Glutamatergic neuron (in vitro differentiated cells): ENCODE data around the gene HIGD2A. TPM values are rescaled to one million over a fixed set of nuclear protein-coding genes. Genes with fewer than 3 reads are reported as not detected.

Experiments
- DNase-seq: peaks from one replicate; pipeline ENCODE4 v3.0.0; 2022
- H3K27ac Mint-ChIP-seq: one replicate; pipeline ENCODE4 v1.8.0; 2020; ENCODE audit warnings: mild to moderate bottlenecking, mixed read lengths, inconsistent platforms; ENCODE audit not compliant: unreplicated experiment
- H3K27me3 Mint-ChIP-seq: one replicate; pipeline ENCODE4 v1.8.0; 2020; ENCODE audit warnings: mild to moderate bottlenecking, moderate library complexity, mixed read lengths, inconsistent platforms; ENCODE audit not compliant: unreplicated experiment
- H3K36me3 Mint-ChIP-seq: one replicate; pipeline ENCODE4 v1.8.0; 2020; ENCODE audit warnings: mild to moderate bottlenecking, mixed read lengths, inconsistent platforms; ENCODE audit not compliant: unreplicated experiment
- H3K4me1 Mint-ChIP-seq: one replicate; pipeline ENCODE4 v1.8.0; 2020; ENCODE audit warnings: mild to moderate bottlenecking, low read depth, mixed read lengths, inconsistent platforms; ENCODE audit not compliant: unreplicated experiment
- H3K4me3 Mint-ChIP-seq: one replicate; pipeline ENCODE4 v1.8.0; 2020; ENCODE audit warnings: mild to moderate bottlenecking, mixed read lengths, inconsistent platforms; ENCODE audit not compliant: unreplicated experiment
- H3K9me3 Mint-ChIP-seq: one replicate; pipeline ENCODE4 v1.8.0; 2020; ENCODE audit warnings: mild to moderate bottlenecking, moderate library complexity, mixed read lengths, inconsistent platforms; ENCODE audit not compliant: unreplicated experiment
- CTCF ChIP-seq: fragments of 200-600 bp; sonication (generic); IDR thresholded peaks from one replicate; pipeline ENCODE4 v1.5.0; 2021; ENCODE audit not compliant: partially characterized antibody, unreplicated experiment
- total RNA-seq: library from RNA; stranded (reverse); fragmentation: NEBNext Ultra II Directional; extraction: Animal tissue kit (Norgen Biotek cat#: 25700); gene quantifications from one replicate; pipeline ENCODE4 v1.2.1, GENCODE V29; 2021; ENCODE audit not compliant: unreplicated experiment

The HIGD2A gene
- total RNA-seq, 1 donor from 2014 or later = 103 TPM

DNA sequence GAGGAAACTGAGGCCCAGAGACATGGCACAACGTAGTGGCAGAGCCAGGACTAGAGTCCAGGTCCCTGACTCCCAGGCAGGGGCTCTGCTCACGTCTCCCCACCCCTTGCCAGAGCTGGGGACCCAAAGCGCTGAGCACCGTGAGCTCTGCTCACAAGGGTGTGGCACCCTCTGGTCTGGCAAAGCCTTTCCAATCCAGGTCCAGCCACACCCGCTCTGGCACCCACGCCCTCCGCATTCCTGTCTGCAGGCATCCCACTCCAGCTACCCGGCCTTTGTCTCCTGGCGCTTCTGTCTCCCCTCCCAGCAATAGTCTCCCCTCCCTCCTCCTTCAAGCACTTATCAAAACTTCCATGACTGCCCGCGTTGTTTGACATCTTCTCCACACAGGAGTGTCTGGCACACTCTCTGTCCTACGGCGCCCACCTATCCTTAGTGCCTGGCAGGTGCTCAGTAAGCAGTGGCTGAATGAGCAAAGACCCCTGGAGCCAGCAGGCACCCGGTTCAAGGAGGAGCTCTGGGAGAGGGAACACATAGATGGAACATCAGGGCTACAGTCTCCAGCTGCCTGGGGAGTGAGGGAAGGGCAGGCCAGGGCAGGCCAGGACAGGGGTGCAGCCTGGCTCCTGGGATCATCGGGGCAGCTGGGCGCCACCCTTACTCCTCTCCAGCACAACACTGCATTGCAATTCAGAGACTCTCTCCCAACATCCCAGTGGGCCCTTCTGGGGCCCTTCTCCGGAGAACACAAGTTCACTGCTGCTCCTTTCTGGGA, 12.0 kb downstream of the HIGD2A start:
- Mint-ChIP-seq H3K36me3 (no peaks in the 10 kb centered on the region), H3K4me3 (no peak overlapping the region), H3K27me3 (peaks cover 9% of the 10 kb centered on the region), H3K4me1 (peaks cover 33% of the 10 kb centered on the region), H3K9me3 (peaks cover 2% of the 10 kb centered on the region), H3K27ac (peak overlapping the region; percentile 15)
- TF ChIP-seq CTCF = no peak
- no peak for DNase-seq

DNA sequence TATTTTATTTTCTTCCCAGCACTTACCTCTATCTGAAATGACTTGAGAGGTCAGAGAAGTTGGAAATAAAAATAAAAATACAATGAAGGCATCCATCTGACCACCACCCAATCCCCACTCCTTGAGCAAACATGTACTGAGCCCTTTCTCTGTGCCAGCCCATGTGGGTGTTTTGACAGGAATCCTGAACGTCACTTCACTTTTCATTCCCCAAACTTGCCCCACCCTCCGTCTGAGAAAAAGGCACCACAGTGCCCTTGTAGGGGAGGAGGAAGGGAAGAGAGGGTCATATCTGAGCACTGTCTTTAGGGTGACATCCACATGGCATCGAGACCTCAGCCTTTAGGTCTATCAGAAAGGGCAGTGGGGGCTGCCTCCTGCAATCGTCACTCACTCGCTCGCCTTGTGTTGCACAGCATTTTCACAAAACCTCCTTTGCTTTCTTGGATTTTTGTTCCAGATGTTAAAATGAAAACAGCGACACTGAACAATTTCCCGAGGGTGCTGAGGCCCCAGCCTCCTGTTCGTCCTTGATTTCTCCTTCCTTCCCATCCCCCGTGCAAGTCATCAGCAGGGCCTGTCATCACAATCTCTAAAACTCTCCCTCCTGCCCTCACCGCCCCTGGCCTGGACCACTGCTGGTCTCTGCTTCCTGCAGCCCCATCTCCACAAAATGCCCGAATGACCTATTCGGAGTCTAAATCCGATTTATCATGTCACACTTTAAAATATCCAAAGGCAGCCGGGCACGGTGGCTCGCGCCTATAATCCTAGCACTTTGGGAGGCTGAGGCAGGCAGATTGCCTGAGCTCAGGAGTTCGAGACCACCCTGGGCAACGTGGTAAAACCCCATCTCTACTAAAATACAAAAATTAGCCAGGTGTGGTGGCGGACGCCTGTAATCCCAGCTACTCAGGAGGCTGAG, 13.0 kb downstream of the HIGD2A start:
- H3K27ac Mint-ChIP-seq = peak overlapping the region; percentile 62
- H3K4me1 Mint-ChIP-seq = peaks cover 28% of the 10 kb centered on the region
- DNase-seq = no peak
- H3K9me3 Mint-ChIP-seq = peaks cover 2% of the 10 kb centered on the region
- peak overlapping the region; percentile 70 for H3K4me3 Mint-ChIP-seq
- no peak for TF ChIP-seq CTCF
- H3K36me3 Mint-ChIP-seq = no peaks in the 10 kb centered on the region
- peaks cover 7% of the 10 kb centered on the region for H3K27me3 Mint-ChIP-seq

DNA sequence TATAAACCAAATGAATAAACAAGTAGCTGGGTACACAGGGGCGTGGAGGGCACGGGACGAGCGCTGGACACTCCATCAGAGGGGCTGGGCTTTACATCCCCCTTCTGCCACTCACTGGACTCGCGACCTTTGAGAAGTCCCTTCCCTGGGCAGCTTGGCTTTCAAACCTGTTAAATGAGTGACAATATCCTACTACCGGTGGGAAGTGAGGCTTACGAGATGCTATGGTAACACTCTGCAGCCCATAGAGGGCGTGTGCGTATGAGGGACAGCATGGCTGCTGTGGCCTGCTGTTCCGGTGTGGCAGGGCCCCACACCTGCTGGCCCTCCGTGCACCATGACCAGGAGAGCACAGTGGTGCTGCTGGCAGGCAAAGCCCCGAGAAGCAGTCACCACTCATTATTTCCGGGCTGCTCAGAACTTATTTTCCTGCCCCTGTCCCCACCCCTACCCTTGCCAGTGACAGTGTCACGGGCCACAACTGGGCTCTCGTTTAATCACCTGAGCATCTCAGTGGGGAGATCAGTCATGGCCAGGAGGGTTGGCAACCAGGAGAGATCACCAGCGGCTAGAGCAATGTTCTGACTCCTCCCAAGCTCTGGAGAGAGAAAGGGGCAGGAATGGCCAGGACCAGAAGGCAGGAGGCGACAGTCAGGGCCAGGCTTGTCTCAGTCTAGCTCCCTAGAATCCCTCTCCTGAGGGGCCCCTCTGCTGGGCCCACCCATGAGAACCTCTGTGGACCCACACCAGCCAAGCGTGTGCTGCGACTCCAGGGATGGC, 17.3 kb downstream of the HIGD2A start:
- Mint-ChIP-seq H3K9me3 (peaks cover 1% of the 10 kb centered on the region), H3K27ac (no peak overlapping the region)
- no peak for DNase-seq

DNA sequence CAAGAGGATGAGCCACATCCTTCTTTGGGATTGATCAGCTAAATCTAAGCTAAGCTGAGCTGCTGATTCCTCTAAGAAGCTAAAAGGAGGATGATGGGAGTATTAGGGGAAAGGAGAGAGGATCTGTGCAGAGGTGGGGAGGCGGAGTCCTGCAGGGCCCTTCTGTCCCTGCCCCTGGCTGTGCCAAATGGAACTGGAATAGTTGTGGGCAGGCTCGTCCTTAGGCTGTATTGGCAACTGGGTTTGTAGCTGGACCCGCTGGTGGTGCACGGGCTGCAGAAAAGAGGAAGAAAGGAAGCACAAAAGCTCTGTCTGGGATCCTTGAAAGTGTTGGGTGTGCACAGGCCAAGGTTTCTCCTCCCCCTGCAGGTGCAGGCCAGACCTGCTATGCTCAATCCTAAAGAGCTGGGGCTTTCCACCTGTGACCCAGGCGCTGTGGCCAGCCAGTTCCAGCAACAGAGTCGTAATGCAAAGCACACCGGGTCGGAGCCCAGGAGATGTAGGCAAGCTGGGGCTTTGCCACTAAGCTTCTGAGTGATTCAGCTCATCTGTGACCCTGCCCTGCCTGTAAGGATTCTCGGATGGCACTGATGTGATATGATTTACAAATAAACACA, 18.0 kb downstream of the HIGD2A start:
- H3K9me3 Mint-ChIP-seq = peaks cover 3% of the 10 kb centered on the region
- no peaks in the 10 kb centered on the region for H3K36me3 Mint-ChIP-seq
- H3K27ac Mint-ChIP-seq = no peak overlapping the region
- no peak overlapping the region for H3K4me3 Mint-ChIP-seq
- DNase-seq = no peak
- no peak for TF ChIP-seq CTCF
- H3K4me1 Mint-ChIP-seq = peaks cover 12% of the 10 kb centered on the region
- peaks cover 3% of the 10 kb centered on the region for H3K27me3 Mint-ChIP-seq

More for the DNA sequence above, 17.3 kb downstream of the HIGD2A start:
- no peaks in the 10 kb centered on the region for H3K36me3 Mint-ChIP-seq
- no peak overlapping the region for H3K4me3 Mint-ChIP-seq
- peaks cover 16% of the 10 kb centered on the region for H3K4me1 Mint-ChIP-seq
- peak; percentile 26 for TF ChIP-seq CTCF
- peaks cover 3% of the 10 kb centered on the region for H3K27me3 Mint-ChIP-seq
